Measurements from ENCODE around the gene ARHGAP9.
"Not testable (repeated sequence)": the region's sequence is repeated elsewhere in the genome, so short reads cannot be mapped to it uniquely, and the experiment has no call there.

The ARHGAP9 gene

GRCh38 chr12:57479376-57480115 is at the start of gene ARHGAP9:
TSS of gene ARHGAP9 (minus strand) at chr12:57479866. CDS start at chr12:57479406, 460 bp downstream.
- no peak for FAIRE-seq

GRCh38 chr12:57528831-57529555 is 49.3 kb upstream of the ARHGAP9 start:
- no peak for FAIRE-seq

GRCh38 chr12:57528176-57528575 is 48.5 kb upstream of the ARHGAP9 start:
- no peak for FAIRE-seq

GRCh38 chr12:57527184-57527583 is 47.5 kb upstream of the ARHGAP9 start:
- FAIRE-seq = no peak

GRCh38 chr12:57526477-57527126 is 46.9 kb upstream of the ARHGAP9 start:
- FAIRE-seq = no peak

- no peak for FAIRE-seq
Observed at GRCh38 chr12:57525615-57526383, 46.1 kb upstream of the ARHGAP9 start.

GRCh38 chr12:57524814-57525614 is 45.3 kb upstream of the ARHGAP9 start:
- FAIRE-seq = no peak

GRCh38 chr12:57523706-57524614 is 44.3 kb upstream of the ARHGAP9 start:
- no peak for FAIRE-seq

GRCh38 chr12:57522887-57523705 is 43.4 kb upstream of the ARHGAP9 start:
- no peak for FAIRE-seq

GRCh38 chr12:57522011-57522886 is 42.6 kb upstream of the ARHGAP9 start, which contains the start of gene MBD6:
TSS of gene MBD6 (plus strand) at chr12:57522824. CDS start at chr12:57524304, 1,480 bp downstream.
- FAIRE-seq = no peak

GRCh38 chr12:57521525-57522010 is 41.9 kb upstream of the ARHGAP9 start:
- no peak for FAIRE-seq

- FAIRE-seq = no peak
Observed at GRCh38 chr12:57520053-57520818, 40.6 kb upstream of the ARHGAP9 start, which contains the start of gene DDIT3. TSS of gene DDIT3 (minus strand) at chr12:57520514. CDS start at chr12:57517406, 3,108 bp downstream.

GRCh38 chr12:57519796-57520052 is 40.1 kb upstream of the ARHGAP9 start:
- no peak for FAIRE-seq

GRCh38 chr12:57518920-57519795 is 39.5 kb upstream of the ARHGAP9 start:
- FAIRE-seq = no peak

- no peak for FAIRE-seq
Observed at GRCh38 chr12:57518176-57518919, 38.7 kb upstream of the ARHGAP9 start.

- not testable (repeated sequence) for FAIRE-seq
Observed at GRCh38 chr12:57517718-57518117, 38.1 kb upstream of the ARHGAP9 start.
